Stimulated activated CD4-positive, alpha-beta T cell treated with anti-CD3 and anti-CD28 coated beads, Interleukin-2, amount 100 ng/mL, for 4 hours (primary cell): ENCODE data around the gene TGFBR3L.

Experiments
- DNase-seq: peaks from one replicate; pipeline ENCODE4 v3.0.0-alpha.2; 2020; ENCODE audit warnings: low read depth

Gene TGFBR3L

GRCh38 chr19:7904074-7905020 is 10.3 kb upstream of the TGFBR3L start:
- DNase-seq: no peak

GRCh38 chr19:7905268-7905667 is 9.4 kb upstream of the TGFBR3L start:
- DNase-seq: no peak

- no peak for DNase-seq
Measured at GRCh38 chr19:7905859-7906258, 8.8 kb upstream of the TGFBR3L start.

GRCh38 chr19:7907122-7907521 is 7.5 kb upstream of the TGFBR3L start:
- DNase-seq: no peak

GRCh38 chr19:7907544-7907943 is 7.1 kb upstream of the TGFBR3L start:
- no peak for DNase-seq

- no peak for DNase-seq
Measured at GRCh38 chr19:7908078-7908699, 6.4 kb upstream of the TGFBR3L start.

- no peak for DNase-seq
Measured at GRCh38 chr19:7908742-7909461, 5.7 kb upstream of the TGFBR3L start.

- DNase-seq: no peak
Measured at GRCh38 chr19:7909471-7910067, 5.1 kb upstream of the TGFBR3L start.

GRCh38 chr19:7910321-7911161 is 4.1 kb upstream of the TGFBR3L start:
- DNase-seq: no peak

- no peak for DNase-seq
Measured at GRCh38 chr19:7911508-7912143, 3.0 kb upstream of the TGFBR3L start.

GRCh38 chr19:7912144-7912696 is 2.4 kb upstream of the TGFBR3L start:
- no peak for DNase-seq

- no peak for DNase-seq
Measured at GRCh38 chr19:7912697-7913564, 1.7 kb upstream of the TGFBR3L start.

- no peak for DNase-seq
Measured at GRCh38 chr19:7913652-7914051, 978 bp upstream of the TGFBR3L start.

GRCh38 chr19:7914099-7914498 is 531 bp upstream of the TGFBR3L start:
- no peak for DNase-seq

- no peak for DNase-seq
Measured at GRCh38 chr19:7915250-7916102, 846 bp downstream of the TGFBR3L start.

- no peak for DNase-seq
Measured at GRCh38 chr19:7916103-7916954, 1.7 kb downstream of the TGFBR3L start.

GRCh38 chr19:7916955-7917266 is 2.3 kb downstream of the TGFBR3L start:
- no peak for DNase-seq
